Measurements from ENCODE around the gene KREMEN1. TPM values are rescaled to one million over a fixed set of nuclear protein-coding genes. Genes with fewer than 3 reads are reported as not detected.
A peak's percentile ranks its signal among the peaks of the same experiment; 100 is the strongest.

KREMEN1 gene
- total and polyA plus RNA-seq, 9 of the 15 experiments (the other 6 are each of a cell fraction or from before 2014, with no cell fraction given): 0.69 to 11.5 (median 4.3) TPM

GRCh38 chr22:29205594-29206371, 132.9 kb downstream of the KREMEN1 start, which contains the start of gene EMID1 (continued):
- TF ChIP-seq AFF1 (IDR thresholded peaks at IDR 0.05; ENCODE audit: low read depth in 1 of 2, partially characterized antibody in 2 of 2) (no peak), NR4A1 (CRISPR knock-in tag; IDR thresholded peaks at IDR 0.05) (no peak), NR4A1 (tag; IDR thresholded peaks at IDR 0.05) (no peak), FOXM1 (IDR thresholded peaks at IDR 0.05; ENCODE audit: low read depth) (no peak), FOXM1 (CRISPR knock-in tag; IDR thresholded peaks at IDR 0.05; ENCODE audit: low read depth) (no peak), ZNF143 (CRISPR knock-in tag; IDR thresholded peaks at IDR 0.05) (no peak), NONO (IDR thresholded peaks at IDR 0.05; ENCODE audit: low read depth in 2 of 2, low read length in 1 of 2) (peak in 1 of 2 experiments; percentile 43; a peak in 1 of 4 replicates), PHTF2 (CRISPR knock-in tag; IDR thresholded peaks at IDR 0.05) (no peak), ADNP (tag; IDR thresholded peaks at IDR 0.05) (0 out of 2 replicates have a peak, but pooled peaks have one; percentile 12), RBFOX2 (IDR thresholded peaks at IDR 0.05; ENCODE audit: low read depth, low read length) (peak; percentile 70), FIP1L1 (IDR thresholded peaks at IDR 0.05; ENCODE audit: low read depth, low read length, poor library complexity, severe bottlenecking) (no peak), REST (IDR thresholded peaks at IDR 0.05; ENCODE audit: borderline replicate concordance) (no peak), REST (CRISPR knock-in tag; IDR thresholded peaks at IDR 0.05; ENCODE audit: low read depth) (no peak), VEZF1 (CRISPR knock-in tag; IDR thresholded peaks at IDR 0.05) (peak; percentile 83)
